HG03378 (cell line): Measurements from ENCODE around the gene EEF1A2.

Experiments used
- ATAC-seq: cut with Tn5 transposase; IDR thresholded peaks from one replicate; pipeline ENCODE4 v1.9.1; 2021; ENCODE audit warnings: mild to moderate bottlenecking, moderate library complexity; ENCODE audit not compliant: unreplicated experiment

Gene EEF1A2

GRCh38 chr20:63440366-63440955, 58.4 kb downstream of the EEF1A2 start:
- ATAC-seq, result no peak

- no peak for ATAC-seq
These were observed 59.0 kb downstream of the EEF1A2 start for GRCh38 chr20:63439866-63440265.

GRCh38 chr20:63438121-63438520, 60.8 kb downstream of the EEF1A2 start:
- no peak for ATAC-seq
